HG02759 (cell line): ENCODE data around the gene CLCA4.
"Not testable (repeated sequence)": the region's sequence is repeated elsewhere in the genome, so short reads cannot be mapped to it uniquely, and the experiment has no call there.

Source experiments
- ATAC-seq: cut with Tn5 transposase; IDR thresholded peaks from one replicate; pipeline ENCODE4 v1.9.1; 2021; ENCODE audit warnings: mild to moderate bottlenecking, moderate library complexity; ENCODE audit not compliant: unreplicated experiment

The CLCA4 gene

DNA sequence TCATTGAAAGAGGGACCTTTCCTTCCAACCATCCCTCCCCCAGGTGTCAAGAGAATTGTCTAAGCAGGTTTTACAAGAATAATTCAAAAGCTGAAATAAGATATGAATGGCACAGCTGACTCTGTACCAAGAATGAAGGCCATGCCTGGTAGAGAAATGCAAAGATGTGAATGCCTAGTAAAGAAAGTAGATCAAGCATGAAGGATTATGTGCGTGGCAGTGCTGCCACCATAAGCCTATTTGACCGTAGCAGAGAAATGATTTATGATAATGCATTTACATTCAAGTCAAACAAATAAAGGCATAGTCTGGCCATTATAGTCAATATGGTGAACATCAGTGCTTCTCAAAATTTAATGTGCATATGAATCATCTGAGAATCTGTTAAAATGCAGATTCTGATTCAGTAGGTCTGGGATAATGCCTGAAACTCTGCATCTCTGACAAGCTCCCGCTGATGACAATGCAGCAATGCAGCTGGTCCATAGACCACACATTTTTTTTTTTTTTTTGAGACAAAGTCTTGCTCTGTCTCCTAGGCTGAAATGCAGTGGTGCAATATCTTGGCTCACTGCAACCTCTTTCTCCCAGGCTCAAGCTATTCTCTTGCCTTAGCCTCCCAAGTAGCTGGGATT, 16.6 kb upstream of the CLCA4 start:
- ATAC-seq, result no peak

DNA sequence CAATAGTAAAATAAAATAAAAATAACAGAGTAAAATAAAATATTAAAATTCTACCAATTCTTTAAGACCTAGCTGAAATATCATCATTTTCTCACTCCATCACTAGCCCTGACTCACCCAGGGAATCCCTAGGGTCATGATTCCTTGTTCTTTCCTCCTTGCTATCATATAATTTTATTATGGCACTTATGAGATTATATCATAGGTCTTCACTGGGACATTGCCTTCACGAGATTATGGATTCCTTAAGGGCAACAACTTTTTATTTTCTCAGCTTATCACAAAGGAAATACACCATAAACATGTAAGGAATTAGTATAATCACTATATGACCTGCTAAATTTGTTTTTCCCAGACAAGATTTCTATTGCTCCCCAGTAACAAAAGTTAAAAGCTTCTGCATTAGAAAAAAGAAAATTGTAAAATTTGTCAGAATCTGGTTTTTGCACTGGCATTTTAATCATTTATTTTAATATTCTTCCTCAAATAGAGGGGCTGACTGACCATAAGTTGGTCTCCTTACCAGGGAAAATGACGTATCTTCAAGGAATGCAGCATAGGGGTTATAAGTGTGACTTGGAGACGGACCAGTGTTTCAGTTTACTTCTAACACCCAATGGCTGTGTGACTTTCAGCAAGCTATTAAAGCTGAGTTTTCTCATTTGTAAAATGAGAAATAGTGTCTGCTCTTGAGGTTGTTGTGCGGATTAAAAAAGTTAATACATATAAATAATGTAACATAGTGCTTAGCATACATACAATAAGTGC, 8.8 kb upstream of the CLCA4 start:
- ATAC-seq, result no peak

DNA sequence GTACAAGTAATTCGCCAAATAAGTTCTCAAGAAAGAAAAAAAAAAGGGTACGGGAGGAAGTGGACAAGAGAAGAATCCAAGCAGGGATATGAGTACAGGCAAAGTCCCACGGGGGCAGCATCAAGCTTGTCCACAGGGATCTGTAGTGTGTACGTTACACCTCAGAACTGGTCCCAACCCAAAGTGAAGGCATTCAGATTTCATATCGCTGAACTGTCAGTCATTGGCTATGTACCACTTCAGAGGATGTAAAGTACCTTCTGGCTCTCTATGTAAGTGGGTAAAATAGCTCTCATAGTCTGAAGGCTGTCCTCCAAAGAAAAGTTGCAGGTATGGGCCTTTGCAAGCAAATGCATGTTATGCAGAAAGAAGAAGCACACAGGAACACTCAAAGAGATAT, 8.1 kb upstream of the CLCA4 start:
- ATAC-seq, result no peak

DNA sequence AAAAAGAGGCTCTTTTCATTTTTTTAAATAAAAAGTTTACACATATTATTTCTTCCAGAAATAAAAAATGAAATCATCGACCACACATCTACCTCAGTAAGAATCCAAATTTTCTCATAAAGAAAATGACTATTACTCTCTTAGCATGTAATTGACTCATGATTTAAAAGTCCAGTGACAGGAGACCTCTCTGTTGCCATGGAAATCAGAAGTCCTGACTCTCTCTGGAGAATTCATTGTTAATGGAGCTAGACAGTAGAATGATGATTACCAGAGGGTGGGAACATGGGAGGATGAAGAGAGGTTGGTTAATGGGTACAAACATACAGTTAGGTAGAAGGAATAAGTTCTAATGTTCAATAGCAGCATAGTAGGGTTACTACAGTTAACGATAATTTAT, 5.0 kb upstream of the CLCA4 start:
- ATAC-seq, result no peak

DNA sequence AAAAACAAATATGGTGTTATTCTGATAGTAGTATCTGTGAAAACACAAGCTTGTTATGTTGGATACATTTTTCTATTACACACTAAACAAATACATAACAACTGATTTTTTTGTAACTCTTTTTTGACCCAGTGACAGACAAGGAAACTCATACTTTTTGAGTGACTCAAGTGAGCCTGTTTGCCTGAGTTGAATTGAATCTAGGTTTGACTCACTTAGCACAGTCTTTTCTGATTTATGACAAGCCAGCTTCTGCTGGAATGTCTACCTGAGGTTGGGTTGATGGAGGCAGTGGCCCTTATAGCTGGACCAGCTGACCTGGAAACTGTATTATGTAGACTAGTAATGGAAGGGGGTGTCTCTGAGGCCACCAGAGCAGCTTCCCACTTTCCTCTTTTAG, 4.2 kb upstream of the CLCA4 start:
- ATAC-seq, result no peak

DNA sequence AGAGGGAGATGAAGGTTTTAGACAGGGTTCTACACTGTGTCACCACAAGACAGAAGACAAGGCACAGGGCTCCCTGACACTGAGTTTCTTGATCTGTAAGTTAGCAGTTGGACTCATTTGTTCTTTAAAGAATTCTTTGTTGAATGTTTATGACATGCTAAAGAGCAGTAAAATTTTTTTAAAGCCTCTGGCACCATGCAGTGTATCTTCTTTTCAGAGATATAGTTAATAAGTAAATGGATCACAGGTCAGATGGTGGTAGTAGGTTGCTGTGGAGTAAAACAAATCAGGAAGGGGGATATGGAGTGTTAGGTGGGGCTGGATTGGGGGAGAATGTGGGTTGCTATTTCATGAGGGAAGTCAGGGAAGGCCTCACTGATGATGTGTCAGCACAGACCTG, 2.0 kb downstream of the CLCA4 start:
- ATAC-seq, result no peak

DNA sequence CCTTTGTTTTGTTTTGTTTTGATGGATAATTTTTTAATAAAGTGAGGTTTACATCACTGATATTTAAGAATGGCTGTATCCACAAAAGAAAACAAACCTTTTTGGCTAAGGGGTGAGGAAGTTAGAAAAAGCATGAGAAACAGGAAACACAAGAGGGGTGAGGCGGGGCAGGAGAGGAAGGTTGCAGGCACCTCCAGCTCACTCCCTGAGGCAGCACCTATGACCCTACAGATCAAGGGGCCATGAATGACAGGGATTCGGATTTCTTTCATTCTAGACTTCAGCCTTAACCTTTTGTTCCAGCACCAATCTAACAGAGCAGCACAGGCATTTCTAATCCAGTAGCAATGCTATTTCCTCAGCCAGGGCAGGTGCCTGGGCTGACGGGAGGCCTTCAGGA, 4.4 kb downstream of the CLCA4 start:
- ATAC-seq, result no peak

DNA sequence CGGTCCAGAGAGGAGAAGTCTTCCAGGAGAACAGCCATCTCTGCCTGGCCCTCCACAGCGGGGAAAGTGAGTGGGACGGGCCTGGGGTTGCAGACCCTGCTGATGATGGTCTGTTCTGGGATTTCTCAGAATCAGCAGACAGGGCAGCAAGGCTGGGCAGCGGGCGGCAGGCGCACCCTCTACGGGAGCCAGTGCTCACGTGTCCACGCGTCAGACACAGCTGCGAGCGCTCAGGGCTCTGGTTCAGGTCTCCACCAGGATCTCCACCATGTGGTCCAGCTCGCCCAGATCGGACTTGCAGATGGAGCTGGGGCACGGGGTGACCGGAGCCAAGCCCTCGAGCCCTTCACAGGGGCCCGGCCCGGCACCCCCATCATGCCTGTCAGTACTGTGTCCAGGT, 5.5 kb downstream of the CLCA4 start:
- ATAC-seq, result no peak

DNA sequence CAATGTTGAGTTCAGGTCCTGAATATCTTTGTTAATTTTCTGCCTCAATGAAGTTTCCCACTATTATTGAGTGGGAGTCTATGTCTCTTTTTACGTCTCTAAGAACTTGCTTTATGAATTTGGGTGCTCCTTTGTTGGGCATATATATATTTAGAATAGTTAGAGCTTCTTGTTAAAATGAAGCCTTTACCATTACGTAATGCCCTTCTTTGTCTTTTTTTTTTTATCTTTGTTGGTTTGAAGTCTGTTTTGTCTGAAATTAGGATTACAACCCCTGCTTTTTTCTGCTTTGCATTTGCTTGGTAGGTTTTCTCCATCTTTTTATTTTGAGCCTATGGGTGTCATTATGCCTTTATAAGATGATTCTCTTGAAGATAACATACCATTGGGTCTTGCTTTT, 10.9 kb downstream of the CLCA4 start:
- ATAC-seq, result no peak

DNA sequence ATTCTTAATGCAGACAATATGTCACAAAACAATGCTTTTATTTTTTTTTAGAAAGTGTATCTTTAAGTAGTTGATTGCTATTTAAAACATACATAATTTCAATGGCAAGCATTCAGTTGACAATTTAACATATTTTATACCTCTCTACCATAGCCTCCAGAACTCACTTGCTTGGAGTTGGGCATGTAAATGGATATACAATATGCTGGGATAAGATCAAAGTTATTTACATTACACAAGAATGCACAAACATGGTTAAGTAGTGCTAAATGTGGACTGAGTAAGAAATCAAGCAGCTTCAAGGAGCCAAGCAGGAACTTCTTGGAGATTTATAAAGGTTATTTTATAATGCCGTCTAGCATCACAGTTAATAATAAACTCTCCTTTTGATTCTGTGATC, 17.0 kb downstream of the CLCA4 start:
- no peak for ATAC-seq

DNA sequence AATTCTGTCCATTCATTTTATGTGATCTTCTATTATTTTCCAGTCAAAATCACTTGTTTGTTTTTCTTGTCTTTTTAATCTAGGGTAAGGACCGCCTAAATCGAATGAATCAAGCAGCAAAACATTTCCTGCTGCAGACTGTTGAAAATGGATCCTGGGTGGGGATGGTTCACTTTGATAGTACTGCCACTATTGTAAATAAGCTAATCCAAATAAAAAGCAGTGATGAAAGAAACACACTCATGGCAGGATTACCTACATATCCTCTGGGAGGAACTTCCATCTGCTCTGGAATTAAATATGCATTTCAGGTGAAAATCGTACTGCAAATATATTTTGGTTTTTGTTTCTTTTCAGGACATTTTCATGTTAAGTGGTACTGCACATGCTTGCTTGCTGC, 20.5 kb downstream of the CLCA4 start:
- no peak for ATAC-seq

DNA sequence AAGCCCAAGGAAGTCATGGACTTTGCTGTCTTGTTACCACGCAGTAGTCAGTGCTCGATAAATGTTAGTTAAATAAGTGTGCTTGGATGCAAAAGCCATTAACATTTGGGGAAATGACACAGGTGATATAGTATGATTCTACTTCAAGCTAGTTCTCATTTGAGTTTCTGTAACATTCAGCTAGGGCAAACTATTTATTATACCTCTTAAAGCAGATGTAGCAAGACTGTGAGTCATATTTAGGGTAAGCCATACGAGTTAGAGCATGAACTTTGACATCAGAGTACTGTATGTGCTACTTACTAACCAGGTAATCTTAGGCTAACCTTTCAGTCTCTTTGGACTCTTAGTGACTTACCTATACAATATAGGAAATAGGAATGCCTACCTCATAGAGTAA, 21.0 kb downstream of the CLCA4 start:
- no peak for ATAC-seq

DNA sequence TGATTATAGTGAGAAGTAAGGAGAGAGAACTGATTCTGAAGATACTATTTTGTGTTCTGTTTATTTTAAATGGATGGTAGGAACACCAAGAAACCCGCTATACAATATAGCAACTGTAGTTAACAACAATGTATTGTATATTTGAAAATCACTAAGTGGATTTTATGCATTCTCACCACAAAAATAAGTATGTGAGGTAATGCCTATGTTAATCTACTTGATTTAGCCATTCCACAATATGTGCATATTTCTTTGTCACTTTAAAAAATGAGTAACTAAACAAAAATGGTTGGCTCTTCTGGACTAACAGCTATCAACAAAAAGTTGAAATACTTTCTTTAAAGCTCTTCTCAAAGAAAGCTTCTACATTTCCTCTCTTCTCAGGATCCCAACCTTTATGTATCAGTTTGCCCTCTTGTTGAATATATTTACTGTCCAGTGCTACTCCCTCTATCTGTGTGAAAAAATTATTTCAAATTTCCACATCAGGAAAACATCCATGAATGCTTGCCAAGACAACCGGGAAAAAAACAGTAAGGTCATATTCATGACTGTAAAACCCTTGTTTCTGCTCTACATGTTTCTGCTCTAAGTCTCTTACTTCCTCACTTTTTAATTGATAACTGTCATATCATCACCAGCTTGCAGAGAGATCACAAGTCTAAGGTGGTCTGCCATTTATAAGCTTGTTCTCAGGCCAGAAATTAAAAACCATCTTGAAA, 27.0 kb downstream of the CLCA4 start:
- no peak for ATAC-seq

DNA sequence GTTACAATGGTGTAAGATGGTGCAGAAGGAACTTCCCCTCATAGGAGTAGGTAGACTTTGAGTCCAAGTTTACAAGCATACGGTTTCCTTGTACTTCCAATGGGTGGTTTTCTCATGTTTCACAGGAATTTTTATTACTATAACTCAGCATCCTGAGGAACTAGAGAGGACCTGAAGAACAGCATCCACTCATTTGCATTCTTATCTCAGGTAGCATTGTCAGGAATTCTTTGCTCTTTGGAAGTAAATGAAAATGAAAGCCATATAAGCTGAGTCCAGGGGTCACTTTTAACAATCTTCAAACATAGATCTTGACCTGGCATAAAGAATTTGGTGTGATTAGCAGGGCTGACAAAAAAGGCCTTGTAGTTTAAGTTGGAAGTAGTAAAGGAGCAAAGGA, 34.4 kb downstream of the CLCA4 start:
- no peak for ATAC-seq

DNA sequence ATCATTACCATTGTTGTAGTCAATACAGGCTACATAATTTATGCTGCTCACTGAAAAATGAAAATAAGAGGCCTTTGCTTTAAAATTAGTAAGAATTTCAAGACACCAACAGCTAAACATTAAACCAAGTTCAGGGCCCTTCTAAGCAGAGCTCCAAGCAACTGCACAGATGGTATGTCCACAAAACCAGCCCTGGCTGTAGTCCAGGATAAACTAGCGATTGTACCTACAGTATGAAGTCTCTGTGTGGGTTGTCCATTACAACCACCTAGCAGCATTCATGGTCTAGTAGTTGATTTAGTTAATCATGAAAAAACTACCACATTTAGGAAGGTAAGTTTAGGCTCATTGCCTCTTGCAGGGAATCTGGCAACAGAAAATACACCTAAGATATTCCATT, 35.3 kb downstream of the CLCA4 start:
- no peak for ATAC-seq

DNA sequence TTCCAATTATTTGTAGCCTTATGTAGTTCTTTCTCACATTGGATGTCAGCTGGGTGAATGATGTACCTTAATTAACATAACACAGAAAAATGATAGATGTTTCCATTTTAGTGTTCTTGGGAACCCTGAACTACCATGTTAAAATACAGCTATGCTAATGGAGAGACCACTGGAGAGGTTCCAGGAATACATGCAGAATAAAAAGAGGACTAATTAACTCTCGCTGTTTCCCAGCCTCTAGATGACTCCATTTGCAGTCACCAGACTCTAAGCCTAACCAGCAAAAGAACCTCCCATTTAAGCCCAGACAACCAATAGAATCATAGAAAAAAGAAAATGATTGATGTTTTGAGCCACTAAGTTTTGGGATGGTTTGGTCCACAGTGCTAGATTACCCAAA, 36.2 kb downstream of the CLCA4 start:
- no peak for ATAC-seq

DNA sequence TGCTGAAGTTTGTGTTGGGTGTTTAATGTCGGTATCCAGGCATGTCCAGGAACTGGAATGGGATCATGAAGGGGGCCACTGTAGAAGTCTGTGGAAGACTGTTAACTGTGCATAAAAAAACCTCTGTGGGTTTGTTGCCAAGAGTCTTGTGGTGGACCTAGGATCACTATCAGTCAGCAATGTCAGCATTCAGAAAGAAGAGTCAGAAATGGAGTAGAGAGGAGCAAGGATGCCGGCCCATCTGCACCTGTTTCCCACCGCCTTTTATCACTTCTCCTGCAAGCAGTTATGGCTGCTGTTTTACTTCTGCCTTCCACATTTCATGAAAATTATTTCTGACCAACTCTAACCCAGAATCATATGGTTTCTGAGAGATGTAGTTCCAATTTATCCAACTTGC, 36.7 kb downstream of the CLCA4 start:
- no peak for ATAC-seq

DNA sequence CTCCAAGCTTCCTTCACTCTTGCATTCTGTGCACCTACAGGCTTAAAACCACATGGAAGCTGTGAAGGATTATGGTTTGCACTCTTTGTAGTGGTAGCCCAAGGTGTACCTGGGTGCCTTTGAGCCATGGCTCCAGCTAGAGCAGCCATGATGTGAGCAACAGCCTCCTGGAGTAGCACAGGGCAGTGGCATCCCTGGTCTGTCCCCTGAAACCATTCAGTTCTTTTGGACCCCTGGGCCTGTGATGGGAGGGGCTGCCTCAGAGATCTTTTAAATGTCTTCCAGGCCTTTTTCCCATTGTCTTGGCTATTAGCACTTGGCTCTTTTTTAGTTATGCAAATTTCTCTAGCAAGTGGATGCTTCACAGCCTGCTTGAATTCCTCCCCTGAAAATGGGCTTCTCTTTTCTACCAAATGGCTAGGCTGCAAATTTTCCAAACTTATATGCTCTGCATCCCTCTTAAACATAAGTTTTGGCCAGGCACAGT, 47.4 kb downstream of the CLCA4 start:
- no peak for ATAC-seq

DNA sequence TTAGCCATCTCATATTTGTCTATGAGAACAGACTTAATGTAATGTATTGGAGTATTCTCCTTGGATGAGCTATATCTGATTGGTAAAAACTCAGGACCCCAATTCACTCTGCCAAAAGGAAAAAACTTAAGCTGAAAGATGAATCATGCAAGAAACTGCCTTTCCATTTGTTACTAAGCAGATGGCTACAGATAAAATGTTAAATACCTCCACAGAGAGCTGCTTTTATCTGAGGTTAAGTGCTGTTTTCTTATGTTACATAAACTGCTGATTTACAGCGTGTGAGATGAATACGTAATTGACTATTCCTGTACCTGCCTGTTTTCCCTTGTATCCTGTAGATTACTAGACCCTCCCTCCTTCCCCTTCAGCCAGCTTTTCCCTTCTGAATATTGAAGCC, 49.3 kb downstream of the CLCA4 start:
- ATAC-seq, result no peak

DNA sequence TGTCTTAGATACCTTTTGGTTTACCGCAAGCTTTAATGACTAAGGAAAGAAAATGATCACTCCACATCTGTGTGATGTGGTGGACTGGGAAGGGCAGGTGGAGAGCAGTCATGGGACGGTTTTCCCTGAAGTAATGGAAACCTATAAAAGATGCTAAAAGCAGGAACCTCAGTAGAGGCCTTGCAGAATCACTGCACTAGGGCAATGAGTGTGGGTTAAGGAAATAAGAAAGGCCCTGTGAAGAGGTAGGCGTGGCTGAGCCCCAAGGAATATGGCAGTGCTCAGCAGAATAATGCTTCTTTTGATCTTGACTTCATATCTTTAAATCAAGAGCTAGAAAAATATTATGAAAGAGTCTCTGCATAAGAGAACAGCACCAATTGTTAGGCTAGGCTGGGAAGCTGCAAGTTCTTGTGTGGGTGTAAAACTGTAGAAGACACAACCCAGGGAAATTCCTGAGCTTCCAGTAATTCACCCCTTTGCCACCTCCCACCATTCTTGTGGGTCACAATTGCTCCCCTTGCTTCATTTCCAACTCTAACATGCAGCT, 49.9 kb downstream of the CLCA4 start:
- ATAC-seq, result no peak

DNA sequence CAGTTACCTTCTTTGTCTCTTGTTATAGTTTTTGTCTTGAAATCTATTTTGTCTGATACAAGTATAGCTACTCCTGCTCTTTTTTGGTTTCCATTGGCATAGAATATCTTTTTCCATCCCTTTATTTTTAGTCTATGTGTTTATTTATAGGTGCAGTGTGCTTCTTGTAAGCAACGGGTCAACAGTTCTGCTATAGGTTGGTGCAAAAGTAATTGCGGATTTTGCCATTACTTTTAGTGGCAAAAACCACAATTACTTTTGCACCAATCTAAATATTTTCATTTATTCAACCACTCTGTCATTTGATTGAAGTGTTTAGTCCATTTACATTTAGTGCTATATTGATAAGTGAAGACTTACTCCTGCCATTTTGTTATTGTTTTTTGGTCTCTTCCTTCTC, 59.2 kb downstream of the CLCA4 start:
- not testable (repeated sequence) for ATAC-seq

DNA sequence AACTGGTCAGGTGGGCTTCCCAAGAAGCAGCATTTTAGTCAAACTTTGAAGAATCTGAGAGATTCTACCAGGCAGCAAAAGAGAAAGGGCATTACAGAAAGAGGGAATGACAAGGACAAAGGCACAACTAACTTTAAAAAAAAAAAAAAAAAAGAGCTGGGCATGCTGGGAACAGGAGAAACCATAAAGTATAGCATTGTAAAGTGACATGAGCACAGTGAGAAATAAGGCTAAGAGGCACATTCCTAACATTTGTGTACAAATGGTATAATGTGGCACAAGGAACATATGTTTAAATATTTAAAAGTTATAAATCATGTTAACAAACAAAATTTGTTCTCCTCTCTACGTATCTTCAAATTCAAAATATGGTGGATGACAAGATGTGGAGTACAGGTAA, 69.6 kb downstream of the CLCA4 start:
- no peak for ATAC-seq
